ENCODE data around the gene TTC33.
"Not testable (repeated sequence)": the region's sequence is repeated elsewhere in the genome, so short reads cannot be mapped to it uniquely, and the experiment has no call there.

The TTC33 gene

GRCh38 chr5:40648150-40648549 lies 107.6 kb downstream of the TTC33 start:
- TF ChIP-seq, protein P1, sequence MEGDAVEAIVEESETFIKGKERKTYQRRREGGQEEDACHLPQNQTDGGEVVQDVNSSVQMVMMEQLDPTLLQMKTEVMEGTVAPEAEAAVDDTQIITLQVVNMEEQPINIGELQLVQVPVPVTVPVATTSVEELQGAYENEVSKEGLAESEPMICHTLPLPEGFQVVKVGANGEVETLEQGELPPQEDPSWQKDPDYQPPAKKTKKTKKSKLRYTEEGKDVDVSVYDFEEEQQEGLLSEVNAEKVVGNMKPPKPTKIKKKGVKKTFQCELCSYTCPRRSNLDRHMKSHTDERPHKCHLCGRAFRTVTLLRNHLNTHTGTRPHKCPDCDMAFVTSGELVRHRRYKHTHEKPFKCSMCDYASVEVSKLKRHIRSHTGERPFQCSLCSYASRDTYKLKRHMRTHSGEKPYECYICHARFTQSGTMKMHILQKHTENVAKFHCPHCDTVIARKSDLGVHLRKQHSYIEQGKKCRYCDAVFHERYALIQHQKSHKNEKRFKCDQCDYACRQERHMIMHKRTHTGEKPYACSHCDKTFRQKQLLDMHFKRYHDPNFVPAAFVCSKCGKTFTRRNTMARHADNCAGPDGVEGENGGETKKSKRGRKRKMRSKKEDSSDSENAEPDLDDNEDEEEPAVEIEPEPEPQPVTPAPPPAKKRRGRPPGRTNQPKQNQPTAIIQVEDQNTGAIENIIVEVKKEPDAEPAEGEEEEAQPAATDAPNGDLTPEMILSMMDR (conservative IDR thresholded peaks at IDR 0.05; ENCODE audit: low read length): no peak
- no peak for DNase-seq (ENCODE audit: low read depth)
- H3K4me3 ChIP-seq (ENCODE audit: low read length): no peak overlapping the region

DNA sequence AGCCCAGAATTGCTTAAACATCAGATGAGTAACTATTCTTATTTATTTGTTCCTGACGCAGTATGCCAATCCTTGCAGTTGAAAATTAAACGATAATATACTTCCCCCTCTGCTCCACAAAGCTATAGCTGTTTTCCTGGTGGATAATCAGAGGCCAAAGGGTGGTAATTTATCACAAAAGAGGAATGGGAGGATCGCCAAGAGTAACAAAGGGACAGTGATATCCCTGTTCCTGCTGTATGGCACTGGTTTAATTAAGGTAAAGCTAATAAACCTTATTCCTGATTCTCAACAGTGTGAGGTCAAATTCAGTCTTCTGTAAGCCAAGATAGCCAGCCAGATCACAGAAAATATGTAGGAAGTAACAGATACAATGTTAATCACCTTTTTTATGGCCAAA lies 109.5 kb downstream of the TTC33 start:
- TF ChIP-seq, protein P1 (conservative IDR thresholded peaks at IDR 0.05; ENCODE audit: low read length): no peak
- no peak for DNase-seq (ENCODE audit: low read depth)
- no peak overlapping the region for H3K4me3 ChIP-seq (ENCODE audit: low read length)

DNA sequence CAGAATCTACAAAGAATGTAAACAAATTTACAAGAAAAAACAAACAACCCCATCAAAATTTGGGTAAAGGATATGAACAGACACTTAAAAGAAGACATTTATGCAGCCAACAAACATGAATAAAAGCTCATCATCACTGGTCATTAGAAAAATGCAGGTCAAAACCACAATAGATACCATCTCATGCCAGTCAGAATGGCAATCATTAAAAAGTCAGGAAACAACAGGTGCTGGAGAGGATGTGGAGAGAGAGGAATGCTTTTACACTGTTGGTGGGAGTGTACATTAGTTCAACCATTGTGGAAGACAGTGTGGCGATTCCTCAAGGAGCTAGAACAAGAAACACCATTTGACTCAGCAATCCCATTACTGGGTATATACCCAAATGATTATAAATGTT lies 116.2 kb downstream of the TTC33 start:
- DNase-seq (ENCODE audit: low read depth); H3K4me3 ChIP-seq (ENCODE audit: low read length): not testable (repeated sequence)

- no peak for DNase-seq (ENCODE audit: low read depth)
- TF ChIP-seq, protein P1 (conservative IDR thresholded peaks at IDR 0.05; ENCODE audit: low read length): no peak
- H3K4me3 ChIP-seq (ENCODE audit: low read length): no peak overlapping the region
These were observed 121.2 kb downstream of the TTC33 start for GRCh38 chr5:40634593-40634992.

GRCh38 chr5:40634154-40634553 lies 121.6 kb downstream of the TTC33 start:
- DNase-seq (ENCODE audit: low read depth): no peak
- no peak overlapping the region for H3K4me3 ChIP-seq (ENCODE audit: low read length)
- TF ChIP-seq, protein P1 (conservative IDR thresholded peaks at IDR 0.05; ENCODE audit: low read length): no peak

DNA sequence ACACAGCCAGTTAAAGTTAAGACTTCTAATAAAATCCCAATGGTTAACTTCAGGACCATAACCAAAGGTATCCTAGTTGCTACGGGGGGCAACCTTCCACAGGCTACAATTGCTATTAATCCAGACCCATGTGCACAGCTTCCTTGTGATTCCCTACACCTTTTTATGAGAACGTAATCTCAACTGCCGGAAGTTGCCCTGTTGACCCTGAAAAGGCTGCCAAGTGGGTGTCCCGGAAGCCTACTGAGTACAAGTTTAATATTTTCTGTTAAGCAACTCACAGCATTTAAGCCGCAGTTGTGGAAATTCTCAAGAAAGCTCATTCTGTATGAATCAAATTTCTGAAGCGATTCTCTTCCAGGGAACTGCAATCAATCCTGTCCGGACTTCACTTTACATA lies 124.5 kb downstream of the TTC33 start:
- no peak overlapping the region for H3K4me3 ChIP-seq (ENCODE audit: low read length)
- DNase-seq (ENCODE audit: low read depth): no peak
- TF ChIP-seq, protein P1 (conservative IDR thresholded peaks at IDR 0.05; ENCODE audit: low read length): no peak

- no peak overlapping the region for H3K4me3 ChIP-seq (ENCODE audit: low read length)
- TF ChIP-seq, protein P1 (conservative IDR thresholded peaks at IDR 0.05; ENCODE audit: low read length): no peak
- no peak for DNase-seq (ENCODE audit: low read depth)
These were observed 125.6 kb downstream of the TTC33 start for GRCh38 chr5:40630126-40630525.

DNA sequence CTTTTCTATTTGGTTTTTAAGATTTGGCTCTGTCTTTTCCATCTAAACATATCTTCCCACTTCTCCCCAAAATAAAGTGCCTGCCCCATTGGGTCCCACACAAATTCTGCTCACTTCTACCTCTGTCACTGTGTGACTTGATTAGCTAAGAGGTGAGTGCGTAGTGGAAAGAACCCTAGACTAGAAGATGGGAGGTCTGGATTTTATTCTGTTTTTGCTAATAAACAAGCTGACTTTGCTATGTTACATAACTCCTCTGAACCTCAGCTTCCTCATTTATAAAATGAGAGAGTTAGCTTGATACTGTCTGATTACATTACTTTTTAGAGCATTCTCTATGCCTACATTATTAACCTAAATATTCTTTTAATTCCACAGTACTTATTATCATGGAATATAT lies 127.4 kb downstream of the TTC33 start:
- TF ChIP-seq, protein P1 (conservative IDR thresholded peaks at IDR 0.05; ENCODE audit: low read length): no peak
- DNase-seq (ENCODE audit: low read depth): no peak
- H3K4me3 ChIP-seq (ENCODE audit: low read length): no peak overlapping the region

Data from AG10803 (cell line).